GM23248 (cell line): Measurements from ENCODE around the gene SOWAHB. TPM values are rescaled to one million over a fixed set of nuclear protein-coding genes. Genes with fewer than 3 reads are reported as not detected.

ENCODE experiments used
- DNase-seq: peaks from one replicate; pipeline ENCODE4 v3.0.0-alpha.2; 2015
- H2AFZ ChIP-seq: fragments of 200-600 bp; sonication (generic); 2 replicates; pipeline ENCODE4 v1.6.1; 2016; ENCODE audit warnings: antibody characterized with exemption
- H3F3A ChIP-seq: fragments of 200-600 bp; sonication (generic); 2 replicates; pipeline ENCODE4 v1.6.1; 2016; ENCODE audit warnings: mild to moderate bottlenecking, antibody characterized with exemption, mixed run types; ENCODE audit not compliant: insufficient read depth
- H3K27ac ChIP-seq: fragments of 200-600 bp; sonication (generic); 2 replicates; pipeline ENCODE4 v1.5.1; 2016; ENCODE audit warnings: mild to moderate bottlenecking
- H3K27me3 ChIP-seq: fragments of 200-600 bp; sonication (generic); replicated peaks from 2 replicates; pipeline ENCODE4 v1.6.1; 2016; ENCODE audit warnings: mild to moderate bottlenecking; ENCODE audit not compliant: insufficient read depth
- H3K36me3 ChIP-seq: fragments of 200-600 bp; sonication (generic); 2 replicates; pipeline ENCODE4 v1.6.1; 2016; ENCODE audit warnings: low read depth, mild to moderate bottlenecking
- H3K4me1 ChIP-seq: fragments of 200-600 bp; sonication (generic); 2 replicates; pipeline ENCODE4 v1.6.1; 2016; ENCODE audit warnings: mild to moderate bottlenecking; ENCODE audit not compliant: insufficient read depth
- H3K4me2 ChIP-seq: fragments of 200-600 bp; sonication (generic); one replicate; pipeline ENCODE4 v1.6.1; 2016; ENCODE audit warnings: mild to moderate bottlenecking; ENCODE audit not compliant: unreplicated experiment
- H3K4me3 ChIP-seq: fragments of 200-600 bp; sonication (generic); 2 replicates; pipeline ENCODE4 v1.5.1; 2016; ENCODE audit warnings: mild to moderate bottlenecking
- H3K79me2 ChIP-seq: fragments of 200-600 bp; sonication (generic); 2 replicates; pipeline ENCODE4 v1.6.1; 2016; ENCODE audit warnings: mild to moderate bottlenecking; ENCODE audit not compliant: insufficient read depth
- H3K9ac ChIP-seq: fragments of 200-600 bp; sonication (generic); 2 replicates; pipeline ENCODE4 v1.6.1; 2016; ENCODE audit warnings: mild to moderate bottlenecking
- H3K9me2 ChIP-seq: fragments of 200-600 bp; sonication (generic); 2 replicates; pipeline ENCODE4 v1.6.1; 2016; ENCODE audit warnings: mixed run types, mild to moderate bottlenecking, moderate library complexity; ENCODE audit not compliant: insufficient read depth
- H3K9me3 ChIP-seq: fragments of 200-600 bp; sonication (generic); one replicate; pipeline ENCODE4 v1.6.1; 2017; ENCODE audit warnings: low read depth
- H4K20me1 ChIP-seq: fragments of 200-600 bp; sonication (generic); 2 replicates; pipeline ENCODE4 v1.6.0; 2016; ENCODE audit not compliant: insufficient read depth
- EZH2 ChIP-seq: fragments of 200-600 bp; sonication (generic); IDR thresholded peaks from 2 replicates; pipeline ENCODE4 v1.6.1; 2018; ENCODE audit warnings: antibody characterized with exemption, mild to moderate bottlenecking; ENCODE audit not compliant: insufficient read depth, poor library complexity, severe bottlenecking
- EZH2phosphoT487 ChIP-seq: fragments of 200-600 bp; sonication (generic); IDR thresholded peaks from 2 replicates; pipeline ENCODE4 v1.6.1; 2018; ENCODE audit warnings: antibody characterized with exemption, moderate library complexity, mild to moderate bottlenecking, low read depth; ENCODE audit not compliant: insufficient read depth
- WGBS, 2 experiments: methylation state at CpG; one replicate each; pipeline ENCODE4 v1.1.6; 2015 to 2017; ENCODE audit warnings: low lambda C conversion rate in 2 of 2, low coverage in 1 of 2; ENCODE audit errors: missing lambda C conversion rate in 2 of 2; 5-methylcytosine and 5-hydroxymethylcytosine counted together
- in situ Hi-C: fragments of 300-500 bp; cut with MboI; formaldehyde crosslinking; loops from 2 replicates; pipeline ENCODE4 v1.15.0; 2020
- polyA plus RNA-seq: library from polyadenylated mRNA; unstranded; fragments of >200 nt; fragmentation: Nextera tagmentation; extraction: Ambion mirVana; gene quantifications from 2 replicates; pipeline ENCODE4 v1.2.1, GENCODE V29; 2016
- total RNA-seq: library from RNA; depleted of rRNA; stranded (reverse); fragments of >200 nt; shearing (Covaris generic); gene quantifications from 2 replicates; pipeline ENCODE4 v1.2.3, GENCODE V29; 2014; rRNA removed

The SOWAHB gene, protein sequence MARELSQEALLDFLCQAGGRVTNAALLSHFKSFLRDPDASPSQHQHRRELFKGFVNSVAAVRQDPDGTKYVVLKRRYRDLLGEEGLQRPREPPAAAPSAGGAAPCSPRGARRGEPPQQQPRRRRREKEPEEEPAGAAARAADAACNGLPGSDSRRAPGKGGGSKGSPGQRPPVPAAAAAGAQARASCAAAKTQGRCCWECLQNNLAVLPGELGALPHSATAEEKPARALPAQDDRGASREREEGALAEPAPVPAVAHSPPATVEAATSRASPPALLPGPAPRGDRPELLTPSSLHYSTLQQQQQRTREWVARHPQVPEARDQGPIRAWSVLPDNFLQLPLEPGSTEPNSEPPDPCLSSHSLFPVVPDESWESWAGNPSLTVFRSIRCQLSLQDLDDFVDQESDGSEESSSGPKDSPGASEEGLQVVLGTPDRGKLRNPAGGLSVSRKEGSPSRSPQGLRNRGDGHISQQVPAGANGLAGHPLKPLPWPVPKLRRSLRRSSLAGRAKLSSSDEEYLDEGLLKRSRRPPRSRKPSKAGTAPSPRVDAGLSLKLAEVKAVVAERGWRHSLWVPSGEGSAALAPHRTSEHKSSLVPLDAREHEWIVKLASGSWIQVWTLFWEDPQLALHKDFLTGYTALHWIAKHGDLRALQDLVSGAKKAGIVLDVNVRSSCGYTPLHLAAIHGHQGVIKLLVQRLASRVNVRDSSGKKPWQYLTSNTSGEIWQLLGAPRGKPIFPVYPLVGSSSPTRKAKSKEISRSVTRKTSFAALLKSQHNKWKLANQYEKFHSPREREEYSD
- total RNA-seq (not detected in 2 replicates), polyA plus RNA-seq (not detected in 2 replicates)

DNA sequence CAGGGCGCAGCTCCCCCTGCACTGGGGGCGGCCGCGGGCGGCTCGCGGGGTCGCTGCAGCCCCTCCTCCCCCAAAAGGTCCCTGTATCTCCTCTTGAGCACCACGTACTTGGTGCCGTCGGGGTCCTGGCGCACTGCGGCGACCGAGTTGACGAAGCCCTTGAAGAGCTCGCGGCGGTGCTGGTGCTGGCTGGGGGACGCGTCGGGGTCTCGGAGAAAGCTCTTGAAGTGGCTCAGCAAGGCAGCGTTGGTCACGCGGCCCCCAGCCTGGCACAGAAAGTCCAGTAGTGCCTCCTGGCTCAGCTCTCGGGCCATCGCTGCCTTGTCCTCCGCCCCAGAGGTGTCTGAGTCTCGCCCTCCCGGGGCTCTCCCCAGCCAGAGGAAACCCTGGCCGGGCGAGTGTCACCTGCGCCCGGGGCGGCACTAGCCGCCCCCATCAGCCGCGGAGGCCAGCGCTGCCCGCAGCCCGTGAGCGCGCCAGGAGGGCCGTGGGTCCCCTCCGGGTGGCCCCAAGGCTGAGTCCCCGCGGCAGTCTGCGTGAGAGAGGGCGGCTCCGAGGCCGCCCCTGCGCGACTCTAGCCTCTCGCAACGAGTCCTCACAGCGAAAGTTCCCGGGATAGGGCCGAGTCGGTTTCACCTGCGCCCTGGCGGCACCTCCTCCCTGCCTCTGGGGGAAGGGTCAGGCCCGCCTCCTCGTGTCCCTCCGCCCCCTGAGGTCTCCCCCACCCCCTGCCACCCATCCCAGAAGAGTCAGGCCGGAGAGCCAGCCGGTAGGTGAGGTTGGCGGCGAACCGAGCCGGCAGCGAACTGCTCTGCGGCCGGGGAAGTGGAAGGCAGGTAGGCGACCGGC, at the start of gene SOWAHB:
Gene SOWAHB, minus strand, starts transcription at position 609 of the 849 bp plus-strand sequence. Its CDS starts 295 bp downstream, at position 314.
- H3K27me3 ChIP-seq, result peaks cover 27% of the 10 kb centered on the region
- peak within 1 kb of the TSS; percentile 55 for H3K4me3 ChIP-seq
- no peaks in the 10 kb centered on the region for H4K20me1 ChIP-seq
- DNase-seq, result peak; percentile 29
- no peak within 1 kb of the TSS for H3K27ac ChIP-seq
- 4 to 12% methylated on average over 50 to 69 of the region's 76 CpGs for WGBS, 2 experiments
- no peaks in the 10 kb centered on the region for H3K9me3 ChIP-seq
- H3K4me2 ChIP-seq, result peak within 1 kb of the TSS; percentile 59
- TF ChIP-seq EZH2 (peak; percentile 77), EZH2phosphoT487 (no peak)
- H2AFZ ChIP-seq, result peak within 1 kb of the TSS; percentile 22; the same call in 1 of the 2 replicates
- no peaks in the 10 kb centered on the region for H3K36me3 ChIP-seq
- no peaks in the 10 kb centered on the region for H3K79me2 ChIP-seq
- peaks cover under 1% of the 10 kb centered on the region; the same call in 1 of the 2 replicates for H3K4me1 ChIP-seq
- peaks cover 3% of the 10 kb centered on the region; the same call in 1 of the 2 replicates for H3F3A ChIP-seq
- in situ Hi-C loops, result no loop called here
- no peak within 1 kb of the TSS for H3K9ac ChIP-seq
- H3K9me2 ChIP-seq, result no peaks in the 10 kb centered on the region

GRCh38 chr4:76947369-76947768, 49.4 kb upstream of the SOWAHB start:
- peaks cover 47% of the 10 kb centered on the region for H3F3A ChIP-seq
- H3K27ac ChIP-seq, result no peak overlapping the region
- no peaks in the 10 kb centered on the region for H3K9me2 ChIP-seq
- no peak for DNase-seq
- peaks cover 98% of the 10 kb centered on the region for H3K79me2 ChIP-seq
- H4K20me1 ChIP-seq, result peaks cover 7% of the 10 kb centered on the region; the same call in 1 of the 2 replicates
- H3K9me3 ChIP-seq, result no peaks in the 10 kb centered on the region
- TF ChIP-seq EZH2phosphoT487 (no peak), EZH2 (no peak)
- WGBS, 2 experiments, result 76 to 81% methylated on average over 2 of the region's 2 CpGs
- peaks cover 6% of the 10 kb centered on the region; the same call in 1 of the 2 replicates for H3K36me3 ChIP-seq
- no peak overlapping the region for H2AFZ ChIP-seq
- H3K4me3 ChIP-seq, result peak overlapping the region; percentile 96
- no peaks in the 10 kb centered on the region for H3K27me3 ChIP-seq
- H3K4me1 ChIP-seq, result peaks cover 38% of the 10 kb centered on the region
- no peak overlapping the region for H3K9ac ChIP-seq
- peak overlapping the region; percentile 92 for H3K4me2 ChIP-seq
- in situ Hi-C loops, result no loop called here

- H3K79me2 ChIP-seq, result peaks cover 63% of the 10 kb centered on the region
- in situ Hi-C loops, result no loop called here
- peak; percentile 41 for DNase-seq
Observed at GRCh38 chr4:76943790-76944189, 45.8 kb upstream of the SOWAHB start.

More at GRCh38 chr4:76943790-76944189, 45.8 kb upstream of the SOWAHB start:
- 96 to 97% methylated on average over 1 of the region's 1 CpG for WGBS, 2 experiments
- Histone ChIP-seq H3K9me2 (peaks cover 15% of the 10 kb centered on the region; the same call in 1 of the 2 replicates), H3K27ac (0 out of 2 replicates have a peak overlapping the region, but pooled peaks have one; percentile 12), H3F3A (peaks cover 57% of the 10 kb centered on the region), H3K4me1 (peaks cover 34% of the 10 kb centered on the region), H4K20me1 (0 out of 2 replicates have a peak, but pooled peaks cover 7% of the 10 kb centered on the region), H2AFZ (no peak overlapping the region), H3K4me2 (no peak overlapping the region), H3K9me3 (no peaks in the 10 kb centered on the region), H3K27me3 (no peaks in the 10 kb centered on the region), H3K36me3 (peaks cover 24% of the 10 kb centered on the region), H3K9ac (0 out of 2 replicates have a peak overlapping the region, but pooled peaks have one; percentile 1), H3K4me3 (no peak overlapping the region)
- no peak for TF ChIP-seq EZH2phosphoT487
- no peak for TF ChIP-seq EZH2
